Neural progenitor cell (in vitro differentiated cells): ENCODE data around the gene NKAIN1.

ENCODE experiments used
- EZH2 ChIP-seq: fragments of 200-600 bp; sonication (generic); IDR thresholded peaks from 2 replicates; pipeline ENCODE4 v1.6.1; 2017; ENCODE audit warnings: antibody characterized with exemption, mild to moderate bottlenecking, moderate library complexity
- TF ChIP-seq, protein P1 (sequence below): fragments of 200-600 bp; sonication (generic); IDR thresholded peaks from 2 replicates; pipeline ENCODE4 v1.5.1; 2017; ENCODE audit warnings: antibody characterized with exemption, mild to moderate bottlenecking

DNA sequence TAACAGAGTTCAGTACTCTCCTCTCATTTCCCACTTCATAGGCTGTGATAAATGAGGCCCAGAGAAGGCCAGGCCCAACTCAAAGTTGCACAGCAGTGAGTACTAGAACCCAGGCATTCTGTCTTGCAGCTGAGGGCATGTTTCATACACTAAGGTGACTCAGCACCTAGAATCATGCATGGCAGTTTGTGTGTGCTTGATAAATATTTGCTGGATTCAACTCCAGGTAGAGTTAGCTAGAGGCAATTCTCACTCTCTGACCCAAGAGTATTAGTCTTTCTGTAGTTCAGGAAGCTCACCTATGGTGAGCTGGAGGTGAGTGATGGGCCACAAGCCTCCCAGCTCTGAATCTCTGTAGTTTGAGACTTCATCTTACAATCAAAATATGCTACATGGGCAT, 10.7 kb downstream of the NKAIN1 start:
- TF ChIP-seq, protein P1, sequence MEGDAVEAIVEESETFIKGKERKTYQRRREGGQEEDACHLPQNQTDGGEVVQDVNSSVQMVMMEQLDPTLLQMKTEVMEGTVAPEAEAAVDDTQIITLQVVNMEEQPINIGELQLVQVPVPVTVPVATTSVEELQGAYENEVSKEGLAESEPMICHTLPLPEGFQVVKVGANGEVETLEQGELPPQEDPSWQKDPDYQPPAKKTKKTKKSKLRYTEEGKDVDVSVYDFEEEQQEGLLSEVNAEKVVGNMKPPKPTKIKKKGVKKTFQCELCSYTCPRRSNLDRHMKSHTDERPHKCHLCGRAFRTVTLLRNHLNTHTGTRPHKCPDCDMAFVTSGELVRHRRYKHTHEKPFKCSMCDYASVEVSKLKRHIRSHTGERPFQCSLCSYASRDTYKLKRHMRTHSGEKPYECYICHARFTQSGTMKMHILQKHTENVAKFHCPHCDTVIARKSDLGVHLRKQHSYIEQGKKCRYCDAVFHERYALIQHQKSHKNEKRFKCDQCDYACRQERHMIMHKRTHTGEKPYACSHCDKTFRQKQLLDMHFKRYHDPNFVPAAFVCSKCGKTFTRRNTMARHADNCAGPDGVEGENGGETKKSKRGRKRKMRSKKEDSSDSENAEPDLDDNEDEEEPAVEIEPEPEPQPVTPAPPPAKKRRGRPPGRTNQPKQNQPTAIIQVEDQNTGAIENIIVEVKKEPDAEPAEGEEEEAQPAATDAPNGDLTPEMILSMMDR, result no peak
- no peak for TF ChIP-seq EZH2
